Iris pigment epithelial cell (primary cell): Measurements from ENCODE around the gene LIG3.
"Not testable (repeated sequence)": the region's sequence is repeated elsewhere in the genome, so short reads cannot be mapped to it uniquely, and the experiment has no call there.

Experiments
- DNase-seq: peaks from one replicate; pipeline ENCODE4 v3.0.0-alpha.2; 2011; ENCODE audit warnings: low read depth

Gene LIG3

DNA sequence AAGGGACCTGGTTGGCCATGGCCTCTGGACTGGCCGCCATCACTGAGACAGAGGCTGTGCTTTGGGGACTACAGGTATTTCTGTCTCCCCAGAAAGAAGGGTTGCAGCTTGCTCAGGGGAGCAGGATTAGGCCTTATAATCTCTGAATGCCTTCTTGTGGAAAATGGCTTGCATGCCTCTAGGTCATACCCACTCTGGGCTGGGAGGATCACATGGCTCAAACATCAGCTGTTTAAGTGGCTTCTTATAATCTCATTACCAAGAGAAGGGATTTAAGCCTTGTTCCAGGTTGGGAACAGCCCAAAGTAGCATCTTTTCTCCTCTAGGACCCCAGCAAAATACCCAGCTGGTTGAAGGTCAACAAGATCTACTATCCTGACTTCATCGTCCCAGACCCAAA, 19.1 kb downstream of the LIG3 start:
- no peak for DNase-seq

DNA sequence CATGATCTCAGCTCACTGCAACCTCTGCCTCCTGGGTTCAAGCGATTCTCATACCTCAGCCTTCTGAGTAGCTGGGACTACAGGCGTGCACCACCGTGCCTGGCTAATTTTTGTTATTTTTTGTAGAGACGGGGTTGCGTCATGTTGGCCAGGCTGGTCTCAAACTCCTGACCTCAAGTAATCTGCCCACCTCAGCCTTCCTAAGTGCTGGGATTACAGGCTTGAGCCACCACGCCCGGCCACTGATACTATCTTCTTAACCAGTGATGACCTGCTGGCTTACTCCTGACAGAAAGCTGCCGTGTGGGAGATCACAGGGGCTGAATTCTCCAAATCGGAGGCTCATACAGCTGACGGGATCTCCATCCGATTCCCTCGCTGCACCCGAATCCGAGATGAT, 20.7 kb downstream of the LIG3 start:
- DNase-seq: not testable (repeated sequence)

DNA sequence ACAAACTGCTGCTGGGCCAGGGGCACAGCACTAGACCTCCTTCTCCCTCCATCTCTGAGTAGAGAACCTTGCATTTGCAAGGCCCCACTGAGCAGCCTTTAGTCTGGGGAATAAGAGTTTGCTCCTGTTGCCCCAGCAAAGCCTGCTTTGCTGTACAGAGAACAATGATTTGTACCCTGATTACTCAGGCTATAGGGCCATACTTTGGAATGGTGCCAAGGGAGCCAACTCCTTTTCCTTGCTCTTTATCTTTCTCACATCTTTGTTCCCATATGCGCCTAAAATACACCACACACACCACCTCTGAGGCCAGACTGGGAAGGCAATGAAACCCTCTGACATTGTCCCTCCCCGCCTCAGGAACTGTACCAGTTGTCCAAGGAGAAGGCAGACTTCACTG, 21.2 kb downstream of the LIG3 start:
- no peak for DNase-seq

DNA sequence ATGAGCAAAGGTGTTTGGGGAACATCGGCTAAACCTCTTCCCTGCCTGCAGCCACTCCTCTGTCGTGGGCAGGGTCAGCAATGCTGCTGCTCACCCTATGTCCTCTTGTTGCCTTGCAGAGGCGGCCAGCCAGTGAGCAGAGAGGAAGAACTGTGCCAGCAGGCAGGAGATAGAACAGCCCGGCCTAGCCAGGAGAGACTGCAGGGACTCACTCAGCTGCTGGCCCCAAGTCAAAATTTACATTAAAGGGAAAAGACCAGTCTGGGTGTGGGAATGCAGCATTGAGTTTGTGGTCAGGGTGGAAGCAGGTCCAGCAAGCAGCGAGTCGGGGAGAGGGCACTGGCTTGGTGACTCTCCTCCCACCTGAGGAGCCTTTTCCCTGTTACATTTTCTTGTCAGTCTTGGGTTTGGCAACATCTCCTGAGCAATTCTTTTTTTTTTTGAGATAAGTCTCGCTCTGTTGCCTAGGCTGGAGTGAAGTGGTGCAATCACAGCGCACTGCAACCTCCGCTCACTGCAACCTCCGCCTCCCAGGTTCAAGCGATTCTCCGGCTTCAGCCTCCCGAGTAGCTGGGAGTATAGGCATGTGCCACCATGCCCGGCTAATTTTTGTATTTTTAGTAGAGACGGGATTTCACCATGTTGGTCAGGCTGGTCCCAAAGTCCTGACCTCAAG, 22.7 kb downstream of the LIG3 start:
- DNase-seq: peak; percentile 53

DNA sequence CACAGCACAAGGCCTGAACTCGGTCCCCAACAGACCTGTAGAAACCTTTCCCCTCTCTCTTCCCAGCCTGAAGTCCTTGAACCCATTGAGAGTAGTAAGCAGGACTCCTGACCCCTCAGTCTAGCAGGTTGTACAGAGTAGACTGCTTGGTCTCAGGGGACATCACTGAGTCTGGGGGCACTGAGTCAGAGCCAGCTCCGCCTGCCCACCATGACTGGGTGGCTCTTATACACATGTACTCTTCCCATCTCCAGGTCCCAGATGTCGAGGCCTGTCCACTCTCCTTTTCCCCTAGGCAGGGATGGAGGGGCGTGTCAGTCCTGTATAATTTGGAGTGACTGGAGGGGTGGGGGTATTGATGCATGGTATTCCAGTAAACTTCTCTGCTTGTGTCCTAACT, 23.5 kb downstream of the LIG3 start:
- DNase-seq: no peak

DNA sequence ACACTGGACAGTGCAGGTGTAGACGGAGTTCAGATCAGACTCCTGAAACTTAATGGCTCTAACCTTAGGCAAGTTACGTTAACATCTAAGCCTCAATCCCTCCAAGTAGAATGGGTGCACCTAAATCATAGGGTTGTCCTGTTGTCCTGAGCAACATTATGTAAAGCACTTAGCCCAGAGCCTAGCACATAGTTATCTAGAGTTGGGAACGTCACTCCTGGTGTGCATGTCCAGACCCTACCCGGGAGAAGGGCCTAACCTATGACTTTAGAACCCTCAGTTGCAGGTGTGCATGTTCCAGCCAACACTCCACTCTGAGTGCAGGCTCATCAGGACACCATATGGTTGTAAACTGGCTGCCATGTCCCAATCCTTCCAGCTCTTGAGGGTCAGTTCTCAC, 26.0 kb downstream of the LIG3 start:
- DNase-seq: no peak

DNA sequence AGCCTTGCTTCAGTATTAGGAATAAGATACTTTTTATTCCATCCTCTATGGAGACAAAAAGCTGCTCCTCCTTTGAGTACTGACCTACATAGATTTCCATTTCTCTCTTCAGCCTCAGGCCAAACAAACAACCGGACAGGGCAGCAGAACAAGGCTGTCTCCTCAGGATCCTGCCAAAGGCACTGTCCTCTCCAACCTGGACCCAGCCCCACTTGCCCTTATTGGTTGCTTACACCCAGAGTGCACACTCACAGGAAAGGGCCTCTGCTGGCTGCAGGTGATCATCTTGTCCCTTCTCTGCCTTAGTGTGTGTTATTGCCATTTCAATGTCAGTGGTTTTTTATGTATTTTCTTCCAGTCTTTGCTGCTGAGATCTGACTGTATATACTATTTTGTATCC, 26.6 kb downstream of the LIG3 start:
- DNase-seq: no peak

DNA sequence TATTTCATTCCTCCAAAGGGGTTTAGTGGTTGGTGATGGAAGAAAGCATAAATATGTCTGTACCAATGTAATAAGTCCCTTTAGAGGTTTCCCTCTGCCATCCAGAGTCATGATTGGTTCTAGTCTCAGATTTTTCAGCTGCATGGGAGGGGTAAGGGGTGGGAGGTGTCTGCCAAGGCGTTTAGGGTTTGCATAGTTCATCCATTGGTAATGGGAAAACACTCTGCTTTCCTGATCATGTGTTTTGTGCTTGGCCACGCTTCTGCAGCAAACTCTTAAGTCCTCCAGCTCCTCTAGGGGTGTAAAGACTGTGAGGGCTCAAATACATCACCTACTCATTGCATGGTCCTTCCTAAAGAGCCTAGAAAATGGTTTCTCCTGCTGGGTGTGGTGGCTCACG, 29.8 kb downstream of the LIG3 start:
- no peak for DNase-seq

DNA sequence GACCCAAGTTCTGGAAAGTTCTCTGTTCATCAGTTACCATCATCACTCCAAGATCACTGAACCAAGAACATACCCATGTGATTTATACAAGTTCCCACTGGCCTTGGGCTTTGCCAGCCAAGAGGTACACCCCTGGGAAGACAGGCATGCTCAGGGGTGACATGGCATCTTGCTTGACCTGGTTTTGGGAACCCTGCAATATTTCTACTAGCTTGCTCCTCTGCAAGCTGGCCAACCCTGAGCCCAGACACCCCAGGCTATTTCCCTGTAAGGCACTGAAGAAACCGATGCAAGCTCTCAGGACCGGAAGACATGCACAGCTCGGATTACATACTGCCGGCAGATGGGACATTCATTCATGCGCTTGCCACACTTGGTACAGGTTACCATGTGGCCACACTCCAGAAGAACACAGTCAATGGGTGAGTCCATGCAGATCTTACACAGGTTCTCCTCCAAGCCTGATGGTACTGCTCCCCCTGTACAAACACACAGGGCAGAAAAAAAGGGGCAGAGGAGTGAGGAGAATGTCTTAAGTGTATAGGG, 31.4 kb downstream of the LIG3 start:
- peak; percentile 33 for DNase-seq

DNA sequence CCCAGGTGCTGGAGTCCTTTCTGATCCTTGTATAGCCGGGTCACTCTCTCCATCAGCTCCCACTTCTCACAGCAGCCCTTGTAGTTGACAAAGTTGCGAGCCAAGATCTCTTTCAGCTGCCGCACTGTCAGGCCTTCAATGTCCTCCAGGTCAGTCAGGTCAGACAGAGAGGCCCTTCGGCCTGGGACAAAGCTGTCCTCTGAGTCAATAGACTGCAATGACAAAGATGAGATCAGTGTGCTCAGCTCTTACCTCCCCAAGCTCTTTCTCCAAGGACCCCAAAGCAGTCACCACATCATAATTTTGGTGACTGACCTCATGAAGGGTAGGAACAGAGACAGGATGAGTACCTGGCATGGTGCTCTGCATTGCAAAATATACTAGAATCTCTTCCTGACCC, 36.1 kb downstream of the LIG3 start:
- DNase-seq: no peak

DNA sequence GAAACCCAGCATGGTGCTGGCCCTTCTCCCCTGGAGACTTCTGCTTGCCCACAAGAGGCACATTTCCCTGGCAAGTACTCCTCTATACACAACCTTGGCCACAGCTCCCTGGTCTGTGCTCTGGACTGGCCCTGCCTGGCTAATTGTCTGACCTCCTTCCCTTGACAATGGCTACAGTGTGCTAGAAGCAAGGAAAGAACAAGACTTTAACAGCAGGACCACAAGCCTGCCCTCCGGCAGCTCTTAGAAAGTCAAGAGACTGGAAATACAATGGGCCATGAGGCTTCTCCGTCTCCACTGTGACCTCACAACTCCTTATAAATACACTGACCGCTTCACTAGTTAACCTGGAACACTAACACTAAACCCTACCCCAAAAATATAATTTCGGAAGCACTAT, 36.7 kb downstream of the LIG3 start:
- DNase-seq: no peak

DNA sequence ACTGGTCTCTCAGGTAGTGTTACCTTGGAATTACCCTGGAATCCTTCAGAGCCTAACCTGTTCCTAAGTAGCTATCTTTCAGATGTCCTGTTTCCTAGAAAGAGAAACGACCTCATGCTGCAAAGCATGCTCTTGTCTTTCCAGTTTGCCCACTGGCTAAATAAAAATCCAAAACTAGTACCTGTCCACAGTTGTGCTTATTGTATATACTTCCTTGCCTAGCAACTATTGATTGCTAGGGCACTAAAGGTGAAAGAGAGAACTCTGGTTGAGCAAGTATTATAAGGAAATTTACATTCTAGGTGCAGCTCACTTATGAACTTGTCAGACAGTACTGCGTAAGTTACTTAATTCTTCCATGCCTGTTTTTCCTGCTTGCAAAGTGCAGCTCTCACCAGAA, 38.5 kb downstream of the LIG3 start:
- no peak for DNase-seq

DNA sequence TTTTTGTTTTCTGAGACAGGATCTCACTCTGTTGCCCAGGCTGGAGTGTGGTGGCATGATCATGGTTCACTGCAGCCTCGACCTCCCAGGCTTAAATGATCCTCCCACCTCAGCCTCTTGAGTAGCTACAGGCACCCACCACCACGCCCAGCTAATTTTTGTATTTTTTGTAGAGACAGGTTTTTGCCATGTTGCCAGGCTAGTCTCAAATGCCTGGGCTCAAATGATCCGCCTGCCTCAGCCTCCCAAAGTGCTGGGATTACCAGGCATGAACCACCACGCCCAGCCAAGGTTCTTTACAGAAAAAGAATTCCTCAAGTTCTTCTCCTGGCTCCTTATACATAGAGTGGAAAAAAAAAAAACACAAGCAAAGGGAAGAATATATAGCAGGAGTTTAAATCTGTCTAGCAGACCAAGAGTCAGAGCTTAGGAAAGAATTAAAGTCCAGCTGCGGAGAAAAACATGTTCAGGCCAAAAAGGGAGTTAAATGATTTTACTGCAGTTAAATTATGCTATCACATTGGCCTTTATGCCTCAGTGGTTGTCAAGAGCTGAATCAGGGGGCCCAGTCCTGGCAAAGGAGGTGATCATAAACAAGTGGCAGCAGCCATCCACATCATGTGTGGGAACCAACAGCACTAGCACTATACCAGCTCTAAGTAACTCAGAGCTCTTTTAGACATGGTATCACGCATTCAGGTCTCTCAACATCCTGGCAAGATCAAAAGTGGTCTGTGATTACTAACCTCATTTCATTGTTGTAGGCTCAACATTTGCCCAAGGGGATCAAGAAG, 39.3 kb downstream of the LIG3 start:
- no peak for DNase-seq

DNA sequence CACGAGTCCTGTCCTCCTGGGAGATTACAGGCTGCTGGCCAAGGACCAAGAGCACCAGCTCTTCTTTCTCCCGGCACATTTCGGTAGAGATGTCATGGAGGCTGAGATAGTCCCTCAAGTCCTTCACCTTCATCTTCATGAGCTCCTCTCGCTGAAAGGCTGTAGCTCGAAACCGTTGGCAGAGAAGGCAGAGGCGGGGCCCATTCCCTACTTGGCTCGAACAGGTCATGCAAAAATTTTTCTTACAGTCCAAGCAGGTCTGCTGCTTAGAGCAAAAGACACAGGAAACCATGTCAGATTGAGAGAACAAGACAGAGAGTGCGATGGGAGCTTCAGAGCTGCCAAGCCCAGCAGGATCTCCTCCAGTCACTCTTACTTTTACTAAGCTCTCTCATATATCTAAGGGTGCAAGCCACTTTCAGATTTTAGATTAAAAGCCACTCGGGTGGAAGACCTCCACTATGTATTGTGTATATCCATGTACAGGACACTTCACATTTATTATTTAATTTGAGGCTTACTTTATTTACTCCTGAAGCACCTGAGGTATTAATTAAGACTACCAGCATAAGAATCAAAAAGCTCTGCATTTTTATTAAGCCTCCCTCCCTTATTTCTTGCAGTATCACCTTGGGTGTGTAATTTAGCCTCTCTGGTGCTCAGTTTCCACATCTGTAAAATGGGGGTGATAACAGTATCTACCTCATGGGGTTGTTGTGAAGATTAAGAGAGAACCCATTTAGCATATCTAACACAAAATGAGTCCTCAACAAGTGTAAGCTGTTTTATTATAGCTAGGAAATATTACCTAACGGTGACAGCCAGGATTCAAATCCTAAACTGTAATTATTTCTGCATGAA, 41.4 kb downstream of the LIG3 start:
- DNase-seq: no peak

DNA sequence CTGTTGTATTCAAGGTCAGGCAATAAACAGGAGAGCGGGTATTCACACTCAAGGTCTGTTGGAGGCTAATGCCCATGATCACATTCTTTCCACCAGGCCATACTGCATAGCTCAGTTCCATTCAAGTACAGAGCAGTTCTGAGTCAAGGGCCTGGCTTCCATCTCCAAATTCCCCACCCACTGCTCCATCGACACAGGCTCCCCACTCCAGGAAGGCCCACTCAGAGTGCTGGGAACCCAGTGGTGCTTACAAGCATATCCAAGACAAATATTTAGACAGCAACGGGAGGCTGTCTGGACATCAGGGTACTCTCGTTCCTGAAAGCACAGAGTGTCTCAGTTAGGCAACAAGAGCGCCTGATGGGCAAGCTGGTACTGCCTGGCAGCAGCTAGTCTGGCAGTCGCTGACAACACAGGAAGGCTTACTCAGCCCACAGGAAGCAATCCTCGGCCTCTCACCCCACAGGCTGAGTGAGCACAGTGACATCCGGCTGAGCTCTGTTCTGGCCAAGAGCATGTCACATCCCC, 42.3 kb downstream of the LIG3 start:
- DNase-seq: peak; percentile 94

DNA sequence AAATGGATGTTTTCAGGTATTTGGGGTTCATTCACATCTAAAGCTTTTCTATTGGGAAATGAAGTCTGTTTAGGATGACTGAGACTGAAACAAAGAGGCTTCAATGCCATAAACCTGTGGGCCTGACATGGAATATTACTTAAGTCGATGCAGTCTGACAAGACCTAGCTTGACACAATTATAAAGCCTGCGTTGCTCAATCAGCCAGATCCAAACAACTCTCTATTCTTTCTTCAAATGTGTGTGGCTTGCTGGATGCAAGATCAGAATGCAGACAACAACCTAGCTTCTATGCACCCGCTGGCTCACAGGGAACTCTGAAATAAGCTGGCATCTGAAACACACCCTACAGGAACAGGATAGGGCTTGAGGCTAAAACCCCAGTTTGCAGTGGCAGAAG, 43.2 kb downstream of the LIG3 start:
- peak; percentile 34 for DNase-seq

DNA sequence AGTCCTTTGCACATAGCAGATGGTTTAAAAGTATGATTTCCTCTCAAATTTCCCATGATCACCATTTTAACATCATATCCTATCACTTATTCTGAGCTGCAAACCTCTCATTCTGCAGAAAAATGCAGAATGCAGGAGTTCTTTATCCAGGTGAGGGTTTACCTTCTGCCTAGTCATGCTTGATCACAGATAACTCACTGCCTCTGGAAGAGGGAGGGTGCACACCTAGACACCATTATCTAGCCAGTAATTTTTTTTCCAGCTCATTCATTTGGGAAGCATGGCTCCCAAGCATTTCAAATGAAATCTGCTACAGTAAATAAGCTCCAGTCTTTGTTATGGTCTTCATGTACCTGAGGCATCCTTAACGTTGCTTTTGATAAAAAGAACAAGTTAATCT, 45.2 kb downstream of the LIG3 start:
- no peak for DNase-seq

DNA sequence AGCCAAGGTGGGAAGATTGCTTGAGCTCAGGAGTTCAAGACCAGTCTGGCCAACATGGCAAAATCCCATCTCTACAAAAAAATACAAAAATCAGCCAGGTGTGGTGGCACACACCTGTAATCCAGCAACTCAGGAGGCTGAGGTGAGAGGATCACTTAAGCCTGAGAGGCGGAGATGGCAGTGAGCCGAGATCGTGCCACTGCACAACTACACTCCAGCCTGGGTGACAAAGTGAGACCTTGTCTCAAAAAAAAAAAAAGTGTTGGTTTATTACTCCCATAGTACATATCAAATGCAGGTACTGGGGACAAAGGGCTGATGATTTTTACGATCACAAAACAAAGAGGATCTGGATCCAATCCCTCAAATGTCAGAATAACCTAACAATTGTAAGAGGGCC, 47.8 kb downstream of the LIG3 start:
- DNase-seq: not testable (repeated sequence)

DNA sequence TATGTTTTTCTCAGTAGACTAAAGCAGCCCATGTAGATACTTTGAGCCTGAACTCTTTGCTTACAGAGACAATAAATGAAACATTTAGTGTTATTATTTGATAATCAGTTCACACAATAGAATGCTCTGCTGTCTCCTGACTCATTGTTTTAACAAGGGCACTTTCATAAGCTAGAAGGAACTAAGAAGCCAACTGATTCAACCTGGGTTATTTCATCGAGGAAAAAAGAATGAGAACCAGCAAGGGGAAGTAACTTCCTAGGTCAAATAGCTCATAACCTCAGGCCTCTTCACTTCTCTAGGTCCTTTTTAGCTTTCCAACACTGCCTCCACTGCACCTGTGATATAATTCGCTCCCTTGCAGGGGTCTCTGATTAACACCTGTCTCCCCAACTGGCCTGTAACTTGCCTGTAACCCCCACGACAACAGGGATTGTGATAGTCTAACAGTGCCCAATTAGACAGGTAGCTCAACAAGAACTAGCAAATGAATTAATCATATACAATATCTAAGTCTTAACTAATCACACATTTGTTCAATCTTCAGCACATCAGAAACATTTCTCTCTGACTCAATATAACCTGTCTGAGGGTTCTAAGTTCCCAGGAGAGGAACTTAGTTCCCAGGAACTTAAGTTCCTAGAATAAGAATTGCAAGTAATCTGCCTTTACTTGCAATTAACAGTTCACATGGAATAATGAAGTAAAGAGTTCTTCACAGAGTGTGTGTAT, 48.4 kb downstream of the LIG3 start:
- DNase-seq: peak; percentile 37

DNA sequence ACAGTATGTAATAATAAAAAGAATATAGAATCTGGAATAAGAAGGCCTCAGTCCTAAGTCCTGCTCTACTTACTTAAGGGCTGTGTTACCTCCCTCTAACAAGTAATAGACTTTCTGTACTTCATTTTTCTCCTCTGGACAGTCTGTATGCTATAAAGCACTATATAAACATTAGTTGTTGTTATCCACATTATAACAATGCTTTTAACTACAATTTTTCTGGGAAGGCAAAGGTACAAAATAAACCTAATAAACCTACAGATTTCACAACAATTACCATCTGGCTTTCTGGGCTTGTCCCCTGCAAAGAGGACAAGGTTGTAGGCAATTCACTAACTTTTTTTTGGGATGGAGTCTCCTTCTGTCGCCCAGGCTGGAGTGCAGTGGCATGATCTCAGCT, 50.5 kb downstream of the LIG3 start:
- DNase-seq: no peak

DNA sequence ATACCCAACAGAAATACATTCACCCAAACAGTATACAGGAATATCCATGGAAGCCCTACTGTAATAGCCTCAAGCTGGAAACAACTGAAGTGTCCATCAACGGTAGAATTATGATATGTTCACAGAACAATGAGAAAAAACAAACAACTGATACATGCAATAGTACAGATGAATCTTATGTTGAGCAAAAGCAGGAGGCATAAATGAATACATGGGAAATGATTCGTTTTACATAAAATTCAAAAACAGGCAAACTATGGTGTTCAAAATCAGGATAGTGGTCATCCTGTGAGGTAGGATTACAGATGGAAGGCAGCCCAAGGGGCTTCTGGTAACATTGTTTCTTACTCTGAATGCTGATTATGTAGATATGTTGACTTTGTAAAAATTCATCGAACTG, 58.1 kb downstream of the LIG3 start:
- no peak for DNase-seq

DNA sequence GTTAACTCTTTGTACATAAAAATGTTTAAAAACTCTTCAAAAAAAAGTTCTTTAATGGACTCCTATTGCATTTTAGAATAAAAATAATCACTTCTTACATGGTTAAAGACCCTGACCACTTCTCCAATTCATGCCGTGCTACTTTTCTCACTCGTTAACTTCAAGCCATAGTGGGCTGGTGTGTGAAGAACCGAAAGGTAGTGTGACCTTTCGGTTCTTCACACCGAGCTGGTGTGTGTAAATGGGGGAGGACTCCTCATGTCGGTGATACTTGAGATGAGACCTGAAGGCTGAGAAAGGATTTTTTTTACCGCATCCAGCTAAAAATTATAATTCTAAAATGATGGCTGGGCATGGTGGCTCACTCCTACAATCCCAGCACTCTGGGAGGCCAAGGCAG, 61.1 kb downstream of the LIG3 start:
- DNase-seq: no peak
